HepG2 (cell line): ENCODE data around the gene FN1. TPM values are rescaled to one million over a fixed set of nuclear protein-coding genes. Genes with fewer than 3 reads are reported as not detected.

Source experiments
- AKAP8 ChIP-seq: sonication (generic); formaldehyde crosslinking; IDR thresholded peaks from 2 replicates; pipeline ENCODE4 v1.5.1; 2020; ENCODE audit warnings: mild to moderate bottlenecking, missing genetic modification reagents
- ARID2 ChIP-seq: sonication (generic); formaldehyde crosslinking; IDR thresholded peaks from 2 replicates; pipeline ENCODE4 v1.8.1; 2022; ENCODE audit warnings: mild to moderate bottlenecking, missing genetic modification reagents, borderline replicate concordance
- DZIP1 ChIP-seq: sonication (generic); formaldehyde crosslinking; IDR thresholded peaks from 2 replicates; pipeline ENCODE4 v1.5.0; 2020; ENCODE audit warnings: mild to moderate bottlenecking, missing genetic modification reagents
- FOXA3 ChIP-seq: IDR thresholded peaks from 2 replicates; pipeline ENCODE4 v1.6.1; 2016; ENCODE audit warnings: missing genetic modification reagents, missing compliant biosample characterization
- GPN1 ChIP-seq: sonication (generic); formaldehyde crosslinking; IDR thresholded peaks from 2 replicates; pipeline ENCODE4 v1.5.1; 2020; ENCODE audit warnings: missing genetic modification reagents, borderline replicate concordance
- HNRNPL ChIP-seq: fragments of 200-400 bp; formaldehyde crosslinking; IDR thresholded peaks from 2 replicates; pipeline ENCODE4 v1.6.1; 2017; ENCODE audit warnings: mild to moderate bottlenecking, low read depth, low read length
- MED13 ChIP-seq: sonication (generic); formaldehyde crosslinking; IDR thresholded peaks from 2 replicates; pipeline ENCODE4 v1.5.0; 2020; ENCODE audit warnings: missing genetic modification reagents
- MYPOP ChIP-seq: sonication (generic); formaldehyde crosslinking; IDR thresholded peaks from 2 replicates; pipeline ENCODE4 v1.8.1; 2023; ENCODE audit warnings: mild to moderate bottlenecking, moderate library complexity, missing genetic modification reagents
- NCOA1 ChIP-seq: sonication (generic); formaldehyde crosslinking; IDR thresholded peaks from 2 replicates; pipeline ENCODE4 v1.9.0; 2021; ENCODE audit warnings: missing genetic modification reagents
- NFRKB ChIP-seq: fragments of 450-650 bp; IDR thresholded peaks from 2 replicates; pipeline ENCODE4 v1.6.1; 2017
- NR2C2 ChIP-seq: sonication (generic); formaldehyde crosslinking; IDR thresholded peaks from 2 replicates; pipeline ENCODE4 v1.4.0; 2020; ENCODE audit warnings: missing genetic modification reagents, mild to moderate bottlenecking, moderate library complexity, borderline replicate concordance
- PHF8 ChIP-seq: sonication (generic); formaldehyde crosslinking; IDR thresholded peaks from 2 replicates; pipeline ENCODE4 v1.5.0; 2020; ENCODE audit warnings: missing genetic modification reagents
- REL ChIP-seq: sonication (generic); formaldehyde crosslinking; conservative IDR thresholded peaks from 2 replicates; pipeline ENCODE4 v1.8.0; 2022; ENCODE audit warnings: mild to moderate bottlenecking, missing genetic modification reagents, moderate library complexity
- SETDB1 ChIP-seq: sonication (generic); formaldehyde crosslinking; IDR thresholded peaks from 2 replicates; pipeline ENCODE4 v1.5.1; 2020; ENCODE audit warnings: missing genetic modification reagents, mild to moderate bottlenecking, borderline replicate concordance
- SMAD9 ChIP-seq: sonication (generic); formaldehyde crosslinking; IDR thresholded peaks from 2 replicates; pipeline ENCODE4 v1.5.1; 2020; ENCODE audit warnings: mild to moderate bottlenecking, missing genetic modification reagents
- SP140L ChIP-seq: sonication (generic); formaldehyde crosslinking; IDR thresholded peaks from 2 replicates; pipeline ENCODE4 v1.4.0; 2020; ENCODE audit warnings: missing genetic modification reagents, borderline replicate concordance
- SRSF9 ChIP-seq: fragments of 200-400 bp; formaldehyde crosslinking; IDR thresholded peaks from 2 replicates; pipeline ENCODE4 v1.6.1; 2018; ENCODE audit warnings: borderline replicate concordance, mild to moderate bottlenecking, low read depth, low read length; ENCODE audit not compliant: insufficient read depth, poor library complexity, severe bottlenecking
- TERF1 ChIP-seq: sonication (generic); formaldehyde crosslinking; IDR thresholded peaks from 2 replicates; pipeline ENCODE4 v1.8.0; 2022; ENCODE audit warnings: mild to moderate bottlenecking, missing genetic modification reagents, moderate library complexity
- WIZ ChIP-seq: sonication (generic); formaldehyde crosslinking; IDR thresholded peaks from 2 replicates; pipeline ENCODE4 v1.5.1; 2020; ENCODE audit warnings: mild to moderate bottlenecking, missing genetic modification reagents
- YY1 ChIP-seq: IDR thresholded peaks from 2 replicates; pipeline ENCODE4 v1.6.1; 2011; ENCODE audit warnings: low read length, low read depth, moderate library complexity, mild to moderate bottlenecking; ENCODE audit not compliant: insufficient read depth, insufficient replicate concordance
- ZC3H13 ChIP-seq: sonication (generic); formaldehyde crosslinking; IDR thresholded peaks from 2 replicates; pipeline ENCODE4 v1.8.1; 2023; ENCODE audit warnings: mild to moderate bottlenecking, missing genetic modification reagents, moderate library complexity
- ZIK1 ChIP-seq: sonication (generic); formaldehyde crosslinking; IDR thresholded peaks from 2 replicates; pipeline ENCODE4 v1.5.0; 2020; ENCODE audit warnings: mild to moderate bottlenecking, low read depth, missing genetic modification reagents, borderline replicate concordance
- ZNF20 ChIP-seq: sonication (generic); formaldehyde crosslinking; IDR thresholded peaks from 2 replicates; pipeline ENCODE4 v1.4.0; 2020; ENCODE audit warnings: mild to moderate bottlenecking, moderate library complexity, missing genetic modification reagents
- ZNF383 ChIP-seq: sonication (generic); formaldehyde crosslinking; IDR thresholded peaks from 2 replicates; pipeline ENCODE4 v1.4.0; 2020; ENCODE audit warnings: missing genetic modification reagents, mild to moderate bottlenecking, borderline replicate concordance
- ZNF614 ChIP-seq: IDR thresholded peaks from 2 replicates; pipeline ENCODE4 v1.6.1; 2018; ENCODE audit warnings: missing biosample characterization, missing genetic modification reagents, inconsistent platforms, borderline replicate concordance
- ZNF772 ChIP-seq: sonication (generic); formaldehyde crosslinking; IDR thresholded peaks from 2 replicates; pipeline ENCODE4 v1.5.0; 2020; ENCODE audit warnings: mild to moderate bottlenecking, missing genetic modification reagents
- polyA plus RNA-seq, 8 experiments: library from polyadenylated mRNA; depleted of rRNA in 3 of 8; stranded (reverse) in 7 of 8; unstranded in 1 of 8; fragments of >200 nt; fragmentation: Illumina TruSeq in 4 of 8; extraction: Trizol in 4 of 8; gene quantifications; 2 replicates each; pipeline versions ENCODE4 v1.2.1 to v1.2.3, GENCODE V29; 2011 to 2016; ENCODE audit warnings: low read depth in 4 of 8, missing spikeins in 1 of 8, mixed read lengths in 1 of 8; ENCODE audit not compliant: insufficient read depth in 1 of 8
- total RNA-seq, 5 experiments: library from RNA; depleted of rRNA; stranded (reverse); fragments of >200 nt; fragmentation: Illumina TruSeq; extraction: Trizol; gene quantifications; 2 replicates each; pipeline ENCODE4 v1.2.3, GENCODE V29; 2016; ENCODE audit warnings: low read depth in 1 of 5

The FN1 gene
- total and polyA plus RNA-seq, 2 of the 13 experiments (the other 11 are each of a cell fraction or from before 2014, with no cell fraction given), result 1,847 to 6,471 TPM

GRCh38 chr2:215425021-215425782 lies 10.7 kb downstream of the FN1 start (continued):
- TF ChIP-seq SETDB1 (no peak), WIZ (no peak), YY1 (no peak), SMAD9 (CRISPR knock-in tag) (no peak), ZC3H13 (CRISPR knock-in tag) (peak; percentile 72; the same call in 1 of the 2 replicates), NCOA1 (CRISPR knock-in tag) (no peak), PHF8 (CRISPR knock-in tag) (no peak), AKAP8 (CRISPR knock-in tag) (peak; percentile 54), ZNF383 (no peak), MYPOP (CRISPR knock-in tag) (no peak), SP140L (CRISPR knock-in tag) (no peak), NR2C2 (CRISPR knock-in tag) (no peak), SRSF9 (no peak), FOXA3 (CRISPR knock-in tag) (peak; percentile 51; the same call in 1 of the 2 replicates), MED13 (CRISPR knock-in tag) (no peak), ZNF772 (CRISPR knock-in tag) (no peak), GPN1 (CRISPR knock-in tag) (no peak), TERF1 (CRISPR knock-in tag) (no peak), ZNF614 (0 out of 2 replicates have a peak, but pooled peaks have one; percentile 15), DZIP1 (CRISPR knock-in tag) (no peak), ARID2 (no peak), HNRNPL (0 out of 2 replicates have a peak, but pooled peaks have one; percentile 22), ZIK1 (CRISPR knock-in tag) (no peak), REL (CRISPR knock-in tag) (0 out of 2 replicates have a peak, but pooled peaks have one; percentile 29), NFRKB (no peak), ZNF20 (no peak)
